HG03460 (cell line): ENCODE measurements around the gene CHKA.

Experiments used
- ATAC-seq: cut with Tn5 transposase; IDR thresholded peaks from one replicate; pipeline ENCODE4 v1.9.1; 2021; ENCODE audit not compliant: unreplicated experiment

Gene CHKA

GRCh38 chr11:68076371-68077042 lies 44.7 kb downstream of the CHKA start:
- no peak for ATAC-seq

GRCh38 chr11:68074584-68075352 lies 46.4 kb downstream of the CHKA start:
- ATAC-seq: no peak

GRCh38 chr11:68071281-68072048 lies 49.7 kb downstream of the CHKA start:
- ATAC-seq: no peak

GRCh38 chr11:68067991-68068390 lies 53.2 kb downstream of the CHKA start:
- no peak for ATAC-seq

DNA sequence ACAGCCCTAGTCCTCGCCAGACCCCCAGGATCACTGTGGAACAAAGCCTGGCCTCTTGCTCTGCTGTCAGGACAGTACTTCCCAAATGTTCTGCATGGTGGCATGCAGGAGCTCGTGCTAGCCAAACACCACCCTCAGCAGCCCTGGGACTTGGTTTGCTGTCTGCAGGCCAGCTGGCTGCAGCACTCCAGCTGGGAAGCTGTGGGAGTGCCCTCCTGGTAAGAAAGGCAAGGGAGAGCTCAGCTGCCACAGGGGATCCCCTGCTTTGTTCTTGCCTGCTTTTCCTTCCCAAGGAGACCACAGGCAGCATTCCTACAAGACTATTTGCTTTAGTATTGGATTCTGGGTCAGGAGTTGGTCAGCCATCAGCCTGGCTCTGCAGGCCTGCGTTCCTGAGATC lies 54.4 kb downstream of the CHKA start:
- no peak for ATAC-seq

DNA sequence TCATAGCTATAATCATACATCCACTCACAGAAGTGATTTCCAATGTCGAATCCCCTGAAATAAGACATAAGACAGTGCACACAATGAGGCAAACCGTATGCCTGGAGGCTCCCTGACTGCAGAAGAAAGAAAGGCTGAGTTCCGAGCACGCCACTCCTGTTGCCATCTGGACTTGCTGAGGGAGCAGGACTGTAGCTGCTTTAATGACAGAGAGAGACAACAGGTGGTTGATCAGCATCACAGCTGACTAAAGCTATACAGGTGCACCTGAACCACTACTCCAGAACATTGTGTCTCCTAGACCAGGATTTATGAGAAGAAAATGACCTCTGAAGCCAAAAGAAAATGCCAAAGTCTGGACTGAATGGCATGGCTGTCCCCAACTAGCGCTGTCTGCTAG lies 55.3 kb downstream of the CHKA start:
- ATAC-seq: no peak

DNA sequence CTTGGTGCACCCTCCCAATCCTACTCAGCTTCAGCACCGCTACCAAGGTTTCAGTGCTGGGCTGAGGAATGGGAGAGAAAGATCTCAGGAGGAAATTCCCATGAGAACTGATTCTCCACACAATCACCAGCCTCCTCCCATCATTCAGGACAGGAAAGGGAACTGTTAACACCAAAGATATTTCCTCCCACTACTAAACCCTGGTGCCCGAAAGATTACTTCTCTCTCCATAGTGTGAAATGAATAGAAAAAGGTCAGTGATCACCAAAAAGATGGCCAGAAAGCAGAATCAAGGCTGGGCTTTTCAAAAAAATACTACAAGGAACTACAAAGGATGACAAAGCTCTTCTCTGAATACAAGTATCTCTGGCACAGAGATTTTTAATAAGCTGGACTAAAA lies 56.3 kb downstream of the CHKA start:
- ATAC-seq: no peak

DNA sequence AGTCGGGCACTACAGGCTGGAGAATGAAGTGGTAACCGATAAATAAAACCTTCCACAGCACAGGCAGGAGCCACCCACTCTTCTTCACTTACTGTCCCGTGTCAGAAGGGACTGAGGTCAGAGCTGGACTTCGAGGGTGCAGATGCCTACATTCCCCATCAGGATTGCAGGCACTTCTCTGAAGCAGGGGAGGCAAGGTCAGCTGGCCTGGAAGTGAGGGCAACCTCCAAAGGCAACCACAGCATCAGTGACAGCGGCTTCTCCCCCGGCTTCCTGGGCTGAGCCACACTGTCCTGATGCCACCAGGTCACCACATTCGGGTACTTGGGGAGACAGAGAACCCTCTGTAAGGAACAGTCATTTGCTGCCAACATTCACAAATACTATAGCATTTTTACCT lies 59.7 kb downstream of the CHKA start:
- no peak for ATAC-seq

DNA sequence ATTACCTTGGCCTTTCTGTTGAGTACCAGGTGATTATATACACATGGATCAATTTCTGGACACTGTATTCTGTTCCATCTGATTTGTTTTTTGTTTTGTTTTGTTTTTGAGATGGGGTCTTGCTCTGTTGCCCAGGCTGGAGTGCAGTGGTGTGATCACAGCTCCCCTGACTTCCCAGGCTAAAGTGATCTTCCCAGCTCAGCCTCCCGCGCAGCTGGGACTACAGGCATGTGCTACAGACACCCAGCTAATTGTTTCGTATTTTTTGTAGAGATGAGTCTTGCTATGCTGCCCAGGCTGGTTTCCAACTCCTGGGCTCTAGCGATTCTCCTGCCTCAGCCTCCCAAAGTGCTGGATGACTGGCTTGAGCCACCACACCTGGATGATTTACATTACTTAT lies 63.4 kb downstream of the CHKA start:
- ATAC-seq: no peak

- ATAC-seq: no peak
These were observed 64.6 kb downstream of the CHKA start for GRCh38 chr11:68056317-68057285.

DNA sequence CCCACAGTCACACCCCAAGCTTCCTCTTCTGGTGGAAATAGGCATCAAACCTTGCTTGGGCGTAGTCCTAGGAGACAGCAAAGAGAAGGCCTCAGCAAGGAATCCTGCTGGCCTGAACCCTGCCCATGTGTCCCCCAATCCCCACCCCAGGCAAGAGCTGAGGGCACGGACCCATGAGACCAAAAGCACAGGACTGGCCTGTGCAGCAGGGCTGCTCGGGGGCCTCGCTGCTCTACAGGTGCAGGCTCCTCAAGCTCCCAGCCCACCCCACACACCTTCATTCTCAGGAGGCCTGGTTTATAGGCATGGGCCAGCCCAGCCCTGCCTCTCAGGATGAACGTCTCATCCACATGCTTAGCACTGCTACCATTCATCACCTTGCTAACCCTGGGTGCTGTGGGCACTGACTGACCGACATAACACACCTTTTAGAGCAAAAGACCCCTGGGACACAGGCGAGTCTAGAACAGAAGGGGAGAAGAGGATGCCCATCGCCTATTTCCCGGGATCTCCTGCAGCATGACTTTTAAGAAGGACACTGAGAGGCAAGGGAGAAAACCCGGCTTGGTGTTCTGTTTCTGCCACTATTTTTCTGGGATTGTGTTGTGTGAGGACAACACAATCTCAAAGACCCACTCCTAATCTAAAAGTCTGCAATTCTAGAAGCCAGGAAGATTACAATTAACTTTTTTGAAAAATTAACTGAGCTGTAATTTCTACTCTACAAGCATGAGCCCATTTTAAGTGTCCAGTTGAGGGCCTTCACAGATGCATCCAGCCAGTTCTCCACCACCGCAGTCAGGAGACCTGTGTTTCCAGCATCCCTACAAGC lies 67.0 kb downstream of the CHKA start:
- no peak for ATAC-seq

- no peak for ATAC-seq
These were observed 68.1 kb downstream of the CHKA start for GRCh38 chr11:68053117-68053516.

DNA sequence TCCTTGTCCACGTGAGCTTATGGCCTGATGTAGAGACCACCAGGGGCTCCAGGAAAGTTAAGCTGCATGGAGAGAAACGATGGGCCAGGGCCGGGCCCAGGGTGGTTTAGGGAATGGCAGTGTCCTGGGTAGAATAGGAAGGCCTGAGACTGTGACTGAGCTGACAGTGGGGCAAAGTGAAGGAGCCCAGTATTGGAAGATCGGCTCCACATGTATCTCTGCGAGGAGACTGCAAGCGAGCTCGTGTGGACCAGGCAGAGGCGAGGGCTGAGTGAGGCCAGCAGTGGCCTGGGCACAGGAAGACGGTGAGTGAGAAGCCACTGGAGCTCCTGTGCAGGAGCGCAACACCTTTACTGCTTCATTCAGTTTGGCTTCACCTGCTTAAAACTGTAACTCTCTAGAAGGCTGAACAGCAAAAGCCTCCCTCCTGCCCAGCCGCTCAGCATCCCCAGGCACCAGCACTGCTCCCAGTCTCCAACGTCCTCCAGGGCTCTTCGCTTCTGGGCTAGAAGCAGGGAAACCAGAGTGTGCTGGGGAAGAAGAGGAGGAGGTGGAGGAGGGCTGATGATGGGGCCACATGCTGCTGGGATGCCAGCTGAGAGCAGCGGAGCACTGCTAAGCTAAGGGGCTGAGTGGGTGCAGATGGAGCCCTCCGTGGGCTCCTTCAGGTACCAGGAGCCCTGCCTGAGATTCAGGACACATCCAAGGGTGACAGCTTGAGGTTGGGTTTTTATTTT lies 68.9 kb downstream of the CHKA start:
- ATAC-seq: no peak

DNA sequence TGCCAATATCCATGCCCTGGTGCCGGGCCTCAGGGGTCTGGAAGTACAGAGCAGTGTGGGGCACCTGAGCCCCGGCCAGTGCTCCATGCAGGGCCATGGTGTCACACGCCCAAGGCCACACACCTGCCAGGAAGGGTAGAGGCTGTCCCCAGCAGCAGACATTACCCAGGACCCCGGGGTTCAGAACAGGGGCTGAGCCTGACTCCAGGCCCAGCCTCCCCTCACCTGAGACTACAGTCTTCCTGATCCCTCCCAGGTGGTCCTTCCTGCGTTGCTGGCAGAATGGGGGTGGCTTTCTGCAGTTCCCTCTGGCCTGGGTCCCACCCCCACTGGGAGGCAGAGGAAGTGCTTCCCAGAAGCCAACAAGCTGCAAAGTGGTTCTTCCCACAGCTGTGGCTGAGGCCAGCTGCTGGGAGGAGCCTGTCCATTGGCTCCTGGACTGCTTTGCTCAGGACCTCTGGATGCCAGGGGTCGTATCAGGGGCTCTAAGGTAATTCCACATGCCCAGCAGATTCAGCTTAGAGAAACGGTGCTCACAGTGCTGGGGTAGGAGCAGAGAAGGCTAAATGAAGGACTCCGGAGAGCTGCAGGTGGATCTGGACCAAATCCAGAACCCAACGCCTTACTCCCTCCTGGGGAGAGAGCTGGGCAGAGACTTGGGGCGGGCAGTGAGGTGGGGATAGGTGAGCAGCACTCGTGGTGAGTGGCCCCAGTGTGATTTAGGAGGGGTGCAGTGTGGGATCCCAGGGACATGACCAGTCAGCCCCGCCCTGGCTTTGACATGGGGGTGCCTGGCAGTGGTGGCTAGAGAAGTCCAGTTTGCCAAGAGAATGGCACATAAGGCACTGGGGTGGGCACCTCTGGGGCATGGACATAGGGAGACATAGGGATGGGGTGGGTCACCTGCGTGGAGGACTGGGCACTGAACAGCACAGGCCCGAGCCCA lies 69.7 kb downstream of the CHKA start:
- ATAC-seq: no peak

GRCh38 chr11:68050371-68050841 lies 70.8 kb downstream of the CHKA start:
- no peak for ATAC-seq

DNA sequence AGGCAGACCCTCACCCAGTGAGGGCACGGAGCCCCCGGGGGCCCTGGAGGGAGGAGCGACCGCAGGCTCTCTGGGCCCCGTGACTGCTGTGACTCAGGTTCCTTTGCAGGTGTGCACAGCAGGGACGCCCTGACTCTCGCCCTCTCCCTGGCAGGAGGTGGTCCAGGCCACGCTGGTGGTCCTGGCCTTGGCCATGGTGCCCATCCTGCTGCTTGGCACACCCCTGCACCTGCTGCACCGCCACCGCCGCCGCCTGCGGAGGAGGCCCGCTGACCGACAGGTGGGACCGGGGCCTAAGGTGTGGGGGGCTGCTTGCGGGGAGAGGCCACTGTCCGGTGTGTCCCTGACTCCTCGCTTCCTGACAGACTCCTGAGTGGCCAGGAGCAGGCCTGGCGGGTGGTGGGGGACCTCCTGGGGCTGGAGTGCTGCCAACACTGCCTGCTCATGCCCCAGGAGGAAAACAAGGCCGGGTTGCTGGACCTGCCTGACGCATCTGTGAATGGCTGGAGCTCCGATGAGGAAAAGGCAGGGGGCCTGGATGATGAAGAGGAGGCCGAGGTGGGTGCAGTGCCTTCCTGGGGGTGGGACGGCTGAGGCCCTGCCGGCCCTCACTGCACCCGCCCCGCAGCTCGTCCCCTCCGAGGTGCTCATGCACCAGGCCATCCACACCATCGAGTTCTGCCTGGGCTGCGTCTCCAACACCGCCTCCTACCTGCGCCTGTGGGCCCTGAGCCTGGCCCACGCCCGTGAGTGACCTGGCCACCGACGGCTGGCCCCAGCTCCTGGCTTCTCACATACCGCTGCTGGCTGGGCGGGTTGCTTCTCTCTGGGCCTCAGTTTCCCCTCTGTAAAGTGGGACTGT lies 71.4 kb downstream of the CHKA start:
- no peak for ATAC-seq
